Measurements from ENCODE around the gene AICDA.

DNA sequence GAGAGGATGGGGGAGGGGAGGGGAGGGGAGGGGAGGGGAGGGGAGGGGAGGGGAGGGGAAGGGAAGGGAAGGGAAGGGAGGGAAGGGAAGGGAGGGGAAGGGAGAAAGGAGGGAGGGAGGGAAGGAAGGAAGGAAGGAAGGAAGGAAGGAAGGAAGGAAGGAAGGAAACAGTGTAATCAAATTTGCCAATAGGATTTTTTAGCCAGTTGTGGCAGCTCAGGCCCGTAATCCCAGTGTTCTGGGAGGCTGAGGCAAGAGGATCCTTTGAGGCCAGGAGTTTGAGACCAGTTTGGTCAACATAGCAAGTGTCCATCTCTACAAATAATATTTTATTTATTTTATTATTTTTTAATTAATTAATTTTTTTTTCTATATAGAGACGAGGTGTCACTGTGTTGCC, 19.4 kb downstream of the AICDA start:
- TF ChIP-seq POLR2AphosphoS5 (IDR thresholded peaks at IDR 0.05): no peak
- TF ChIP-seq, protein P1, sequence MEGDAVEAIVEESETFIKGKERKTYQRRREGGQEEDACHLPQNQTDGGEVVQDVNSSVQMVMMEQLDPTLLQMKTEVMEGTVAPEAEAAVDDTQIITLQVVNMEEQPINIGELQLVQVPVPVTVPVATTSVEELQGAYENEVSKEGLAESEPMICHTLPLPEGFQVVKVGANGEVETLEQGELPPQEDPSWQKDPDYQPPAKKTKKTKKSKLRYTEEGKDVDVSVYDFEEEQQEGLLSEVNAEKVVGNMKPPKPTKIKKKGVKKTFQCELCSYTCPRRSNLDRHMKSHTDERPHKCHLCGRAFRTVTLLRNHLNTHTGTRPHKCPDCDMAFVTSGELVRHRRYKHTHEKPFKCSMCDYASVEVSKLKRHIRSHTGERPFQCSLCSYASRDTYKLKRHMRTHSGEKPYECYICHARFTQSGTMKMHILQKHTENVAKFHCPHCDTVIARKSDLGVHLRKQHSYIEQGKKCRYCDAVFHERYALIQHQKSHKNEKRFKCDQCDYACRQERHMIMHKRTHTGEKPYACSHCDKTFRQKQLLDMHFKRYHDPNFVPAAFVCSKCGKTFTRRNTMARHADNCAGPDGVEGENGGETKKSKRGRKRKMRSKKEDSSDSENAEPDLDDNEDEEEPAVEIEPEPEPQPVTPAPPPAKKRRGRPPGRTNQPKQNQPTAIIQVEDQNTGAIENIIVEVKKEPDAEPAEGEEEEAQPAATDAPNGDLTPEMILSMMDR (IDR thresholded peaks at IDR 0.05): no peak
